ENCODE data around the gene DNAH8.

Gene DNAH8

GRCh38 chr6:39077882-39078594 lies 362.9 kb downstream of the DNAH8 start:
- no peak overlapping the region for H3K27ac ChIP-seq
- no peak for TF ChIP-seq CTCF (IDR thresholded peaks at IDR 0.05; ENCODE audit: low read depth, low read length, missing control alignments)
- H3K4me3 ChIP-seq (ENCODE audit: low read depth, low read length): no peak overlapping the region
- no peaks in the 10 kb centered on the region for H3K36me3 ChIP-seq (replicated peaks)
- H3K27me3 ChIP-seq (replicated peaks): no peaks in the 10 kb centered on the region
- no peak for DNase-seq
- in situ Hi-C loops (cut with HindIII; ENCODE audit: low pct_ligation_motif_present, low sequenced_read_pairs): no loop called here

DNA sequence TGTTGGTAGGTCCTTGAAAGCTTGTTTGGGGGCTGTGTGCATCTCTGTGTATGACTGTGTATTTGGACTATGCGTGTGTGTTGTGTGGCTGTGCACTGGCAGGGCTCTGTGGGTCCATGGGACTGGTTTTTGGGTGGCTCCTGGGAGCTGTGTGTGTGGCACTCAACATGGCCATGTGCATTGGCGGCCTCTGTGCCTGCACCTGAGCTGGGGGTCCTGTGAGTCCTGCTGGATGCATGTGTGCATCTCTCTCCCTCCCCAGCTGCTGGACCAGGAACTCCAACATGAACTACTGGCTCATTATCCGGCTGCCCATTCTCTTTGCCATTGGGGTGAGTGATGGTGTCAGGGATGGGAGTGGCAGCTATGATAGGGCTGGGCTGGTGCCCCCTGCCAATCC lies 363.6 kb downstream of the DNAH8 start:
- TF ChIP-seq CTCF (IDR thresholded peaks at IDR 0.05; ENCODE audit: low read depth, low read length, missing control alignments): no peak
- H3K27me3 ChIP-seq (replicated peaks): no peaks in the 10 kb centered on the region
- in situ Hi-C loops (cut with HindIII; ENCODE audit: low pct_ligation_motif_present, low sequenced_read_pairs): no loop called here
- no peak overlapping the region for H3K27ac ChIP-seq
- no peaks in the 10 kb centered on the region for H3K36me3 ChIP-seq (replicated peaks)
- H3K4me3 ChIP-seq (ENCODE audit: low read depth, low read length): no peak overlapping the region
- no peak for DNase-seq

GRCh38 chr6:39079197-39080125 lies 364.4 kb downstream of the DNAH8 start:
- no peak overlapping the region for H3K4me3 ChIP-seq (ENCODE audit: low read depth, low read length)
- TF ChIP-seq CTCF (IDR thresholded peaks at IDR 0.05; ENCODE audit: low read depth, low read length, missing control alignments): no peak
- no peak for DNase-seq
- in situ Hi-C loops (cut with HindIII; ENCODE audit: low pct_ligation_motif_present, low sequenced_read_pairs): no loop called here
- H3K27ac ChIP-seq: no peak overlapping the region
- no peaks in the 10 kb centered on the region for H3K27me3 ChIP-seq (replicated peaks)
- no peaks in the 10 kb centered on the region for H3K36me3 ChIP-seq (replicated peaks)

Data from brain microvascular endothelial cell (primary cell).